ENCODE data around the gene ADARB2.

Gene ADARB2

GRCh38 chr10:1182280-1183032 lies 554.9 kb downstream of the ADARB2 start:
- DNase-seq (ENCODE audit: low read depth, low spot score) = no peak
- CTCF ChIA-PET = no interaction called here
- POLR2A ChIA-PET = no interaction called here
- no peak overlapping the region for H3K4me3 ChIP-seq (ENCODE audit: low read depth, low read length)
- no peak for TF ChIP-seq CTCF (IDR thresholded peaks at IDR 0.05; ENCODE audit: insufficient read depth, low read length, missing control alignments)

- ChIA-PET POLR2A (no interaction called here), CTCF (no interaction called here)
- DNase-seq (ENCODE audit: low read depth, low spot score) = no peak
- TF ChIP-seq CTCF (IDR thresholded peaks at IDR 0.05; ENCODE audit: insufficient read depth, low read length, missing control alignments) = no peak
- H3K4me3 ChIP-seq (ENCODE audit: low read depth, low read length) = no peak overlapping the region
These were observed 556.5 kb downstream of the ADARB2 start for GRCh38 chr10:1180836-1181235.

- no peak for DNase-seq (ENCODE audit: low read depth, low spot score)
- H3K4me3 ChIP-seq (ENCODE audit: low read depth, low read length) = no peak overlapping the region
- CTCF ChIA-PET = no interaction called here
- no peak for TF ChIP-seq CTCF (IDR thresholded peaks at IDR 0.05; ENCODE audit: insufficient read depth, low read length, missing control alignments)
- POLR2A ChIA-PET = no interaction called here
These were observed 557.1 kb downstream of the ADARB2 start for GRCh38 chr10:1180071-1180730.

GRCh38 chr10:1179346-1180070 lies 557.8 kb downstream of the ADARB2 start:
- ChIA-PET POLR2A (no interaction called here), CTCF (no interaction called here)

GRCh38 chr10:1178506-1178905 lies 558.8 kb downstream of the ADARB2 start:
- no peak for DNase-seq (ENCODE audit: low read depth, low spot score)
- TF ChIP-seq CTCF (IDR thresholded peaks at IDR 0.05; ENCODE audit: insufficient read depth, low read length, missing control alignments) = no peak
- CTCF ChIA-PET = no interaction called here
- POLR2A ChIA-PET = no interaction called here
- no peak overlapping the region for H3K4me3 ChIP-seq (ENCODE audit: low read depth, low read length)

More at GRCh38 chr10:1179346-1180070, 557.8 kb downstream of the ADARB2 start:
- no peak overlapping the region for H3K4me3 ChIP-seq (ENCODE audit: low read depth, low read length)
- no peak for TF ChIP-seq CTCF (IDR thresholded peaks at IDR 0.05; ENCODE audit: insufficient read depth, low read length, missing control alignments)
- DNase-seq (ENCODE audit: low read depth, low spot score) = no peak

GRCh38 chr10:1177936-1178335 lies 559.4 kb downstream of the ADARB2 start:
- ChIA-PET POLR2A (no interaction called here), CTCF (no interaction called here)
- TF ChIP-seq CTCF (IDR thresholded peaks at IDR 0.05; ENCODE audit: insufficient read depth, low read length, missing control alignments) = no peak
- no peak for DNase-seq (ENCODE audit: low read depth, low spot score)
- H3K4me3 ChIP-seq (ENCODE audit: low read depth, low read length) = no peak overlapping the region

All from AG04449 (cell line).